Ishikawa (cell line): ENCODE data around the gene MAD1L1.

ENCODE experiments used
- CEBPB ChIP-seq: IDR thresholded peaks from 2 replicates; pipeline ENCODE4 v1.6.1; 2012
- CREB1 ChIP-seq: IDR thresholded peaks from 2 replicates; pipeline ENCODE4 v1.6.1; 2012; ENCODE audit warnings: low read depth
- EGR1 ChIP-seq: IDR thresholded peaks from 2 replicates; pipeline ENCODE4 v1.6.1; 2012
- EP300 ChIP-seq: IDR thresholded peaks from 2 replicates; pipeline ENCODE4 v1.6.1; 2012; ENCODE audit warnings: borderline replicate concordance
- FOXM1 ChIP-seq: IDR thresholded peaks from 2 replicates; pipeline ENCODE4 v1.6.1; 2012; ENCODE audit warnings: low read depth, borderline replicate concordance
- NFIC ChIP-seq: IDR thresholded peaks from 2 replicates; pipeline ENCODE4 v1.6.1; 2012
- RAD21 ChIP-seq: IDR thresholded peaks from 2 replicates; pipeline ENCODE4 v1.6.1; 2012; ENCODE audit warnings: low read depth
- TAF1 ChIP-seq: IDR thresholded peaks from 2 replicates; pipeline ENCODE4 v1.6.1; 2012; ENCODE audit warnings: low read depth, mild to moderate bottlenecking
- TCF12 ChIP-seq: IDR thresholded peaks from 2 replicates; pipeline ENCODE4 v1.6.1; 2012; ENCODE audit warnings: low read depth
- TEAD4 ChIP-seq: IDR thresholded peaks from 2 replicates; pipeline ENCODE4 v1.6.1; 2012
- YY1 ChIP-seq: IDR thresholded peaks from 2 replicates; pipeline ENCODE4 v1.6.1; 2012; ENCODE audit warnings: low read depth
- ZBTB7A ChIP-seq: IDR thresholded peaks from 2 replicates; pipeline ENCODE4 v1.6.1; 2012; ENCODE audit warnings: low read depth
- TF ChIP-seq, protein P1 (sequence below): IDR thresholded peaks from 2 replicates; pipeline ENCODE4 v1.6.1; 2012; ENCODE audit warnings: low read depth, mild to moderate bottlenecking
- TF ChIP-seq, protein P2 (sequence below): IDR thresholded peaks from 2 replicates; pipeline ENCODE4 v1.6.1; 2012
- TF ChIP-seq, protein P3 (sequence below): IDR thresholded peaks from 2 replicates; pipeline ENCODE4 v1.6.1; 2012

The MAD1L1 gene

DNA sequence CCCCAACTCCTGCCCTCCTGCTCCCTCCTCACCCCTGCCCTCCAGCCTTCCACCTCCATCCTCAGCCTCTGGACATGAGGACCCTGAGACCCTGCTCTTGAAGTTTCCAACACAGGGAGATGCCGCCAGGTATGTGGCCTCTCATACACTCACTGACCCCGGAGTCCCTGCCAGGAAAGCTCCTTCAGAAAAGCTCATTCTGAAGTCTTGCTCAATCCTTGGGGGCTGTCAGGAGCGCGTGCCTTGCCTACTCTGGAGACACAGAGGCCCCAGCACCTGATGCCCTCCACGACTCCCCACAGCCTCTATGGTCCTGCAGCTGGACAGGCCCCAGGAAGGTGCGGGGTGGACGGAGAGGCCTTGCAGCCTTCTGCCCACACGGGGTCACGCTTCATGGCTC is 20.3 kb upstream of the MAD1L1 start:
- TF ChIP-seq FOXM1 (no peak), EP300 (no peak), NFIC (no peak), EGR1 (no peak), TEAD4 (no peak), RAD21 (no peak), CEBPB (no peak)
- TF ChIP-seq, protein P1, sequence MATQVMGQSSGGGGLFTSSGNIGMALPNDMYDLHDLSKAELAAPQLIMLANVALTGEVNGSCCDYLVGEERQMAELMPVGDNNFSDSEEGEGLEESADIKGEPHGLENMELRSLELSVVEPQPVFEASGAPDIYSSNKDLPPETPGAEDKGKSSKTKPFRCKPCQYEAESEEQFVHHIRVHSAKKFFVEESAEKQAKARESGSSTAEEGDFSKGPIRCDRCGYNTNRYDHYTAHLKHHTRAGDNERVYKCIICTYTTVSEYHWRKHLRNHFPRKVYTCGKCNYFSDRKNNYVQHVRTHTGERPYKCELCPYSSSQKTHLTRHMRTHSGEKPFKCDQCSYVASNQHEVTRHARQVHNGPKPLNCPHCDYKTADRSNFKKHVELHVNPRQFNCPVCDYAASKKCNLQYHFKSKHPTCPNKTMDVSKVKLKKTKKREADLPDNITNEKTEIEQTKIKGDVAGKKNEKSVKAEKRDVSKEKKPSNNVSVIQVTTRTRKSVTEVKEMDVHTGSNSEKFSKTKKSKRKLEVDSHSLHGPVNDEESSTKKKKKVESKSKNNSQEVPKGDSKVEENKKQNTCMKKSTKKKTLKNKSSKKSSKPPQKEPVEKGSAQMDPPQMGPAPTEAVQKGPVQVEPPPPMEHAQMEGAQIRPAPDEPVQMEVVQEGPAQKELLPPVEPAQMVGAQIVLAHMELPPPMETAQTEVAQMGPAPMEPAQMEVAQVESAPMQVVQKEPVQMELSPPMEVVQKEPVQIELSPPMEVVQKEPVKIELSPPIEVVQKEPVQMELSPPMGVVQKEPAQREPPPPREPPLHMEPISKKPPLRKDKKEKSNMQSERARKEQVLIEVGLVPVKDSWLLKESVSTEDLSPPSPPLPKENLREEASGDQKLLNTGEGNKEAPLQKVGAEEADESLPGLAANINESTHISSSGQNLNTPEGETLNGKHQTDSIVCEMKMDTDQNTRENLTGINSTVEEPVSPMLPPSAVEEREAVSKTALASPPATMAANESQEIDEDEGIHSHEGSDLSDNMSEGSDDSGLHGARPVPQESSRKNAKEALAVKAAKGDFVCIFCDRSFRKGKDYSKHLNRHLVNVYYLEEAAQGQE: no peak

DNA sequence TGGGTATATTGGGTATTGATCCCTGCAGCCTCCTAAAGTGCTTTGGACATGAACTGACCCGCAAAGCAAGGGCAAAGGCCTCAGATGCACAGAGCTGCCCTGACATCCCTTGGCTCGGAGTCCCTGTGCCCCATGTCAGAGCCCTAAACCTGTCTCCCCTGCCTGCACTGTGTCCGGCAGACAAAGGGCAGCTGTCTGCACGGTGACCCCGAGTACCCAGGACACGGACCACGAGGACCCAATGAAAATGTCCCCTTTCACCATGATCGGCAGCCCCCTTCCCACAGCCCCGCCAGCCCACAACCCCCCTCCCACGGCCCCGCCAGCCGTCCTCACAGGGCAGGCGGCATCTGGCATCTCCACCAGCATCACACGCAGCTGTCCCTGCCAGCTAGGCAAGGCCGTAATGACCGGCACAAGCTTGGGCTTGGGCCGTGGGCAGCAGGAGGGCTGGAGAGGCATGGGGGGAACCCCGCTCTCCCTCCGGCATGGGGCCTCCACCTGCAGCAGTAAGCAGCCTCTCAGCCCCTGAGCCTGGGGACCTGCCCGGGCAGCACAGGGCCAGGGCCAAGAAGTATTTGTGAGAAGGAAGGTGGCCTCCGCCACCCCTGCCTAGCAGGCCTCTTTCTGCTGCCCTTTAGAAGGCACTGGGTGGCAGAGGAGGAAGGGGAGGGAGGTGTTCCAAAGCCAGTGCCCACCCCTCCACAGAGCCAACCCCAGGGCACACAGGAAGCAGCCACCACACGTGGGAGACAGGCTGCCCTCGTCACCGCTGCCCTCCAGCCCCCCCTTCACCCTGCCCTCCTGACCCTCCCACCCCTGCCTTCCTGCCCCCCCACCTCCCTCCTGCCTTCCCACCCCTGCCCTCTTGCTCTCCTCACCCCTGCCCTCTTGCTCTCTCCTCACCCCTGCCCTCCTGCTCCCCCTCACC is 19.4 kb upstream of the MAD1L1 start:
- TF ChIP-seq, protein P2, sequence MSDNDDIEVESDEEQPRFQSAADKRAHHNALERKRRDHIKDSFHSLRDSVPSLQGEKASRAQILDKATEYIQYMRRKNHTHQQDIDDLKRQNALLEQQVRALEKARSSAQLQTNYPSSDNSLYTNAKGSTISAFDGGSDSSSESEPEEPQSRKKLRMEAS: no peak
- TF ChIP-seq, protein P1: no peak
- no peak for TF ChIP-seq EP300

DNA sequence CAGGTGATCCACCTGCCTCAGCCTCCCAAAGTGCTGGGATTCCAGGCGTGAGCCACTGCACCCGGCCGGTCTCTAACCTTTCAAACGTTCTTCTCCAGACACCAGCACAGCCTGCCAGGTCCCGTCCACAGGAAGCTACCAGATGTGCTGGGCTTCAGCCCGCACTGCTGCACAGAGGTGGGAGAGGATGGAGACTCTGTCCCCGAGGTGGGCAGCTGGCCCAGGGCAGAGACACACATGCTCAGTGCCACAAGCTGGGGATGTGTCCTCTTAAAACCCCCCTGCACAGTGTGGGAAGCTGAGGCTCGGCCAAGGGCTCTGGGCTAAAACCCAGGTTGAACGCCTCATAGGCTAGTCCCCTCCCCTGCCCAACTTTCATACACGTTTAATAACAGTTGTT is 18.6 kb upstream of the MAD1L1 start:
- TF ChIP-seq TEAD4 (no peak), RAD21 (no peak), NFIC (no peak), TCF12 (no peak), TAF1 (no peak), EP300 (no peak), YY1 (no peak), FOXM1 (no peak), CEBPB (no peak), CREB1 (no peak), EGR1 (no peak), ZBTB7A (no peak)
- TF ChIP-seq, protein P1: no peak
- TF ChIP-seq, protein P2: no peak
- TF ChIP-seq, protein P3, sequence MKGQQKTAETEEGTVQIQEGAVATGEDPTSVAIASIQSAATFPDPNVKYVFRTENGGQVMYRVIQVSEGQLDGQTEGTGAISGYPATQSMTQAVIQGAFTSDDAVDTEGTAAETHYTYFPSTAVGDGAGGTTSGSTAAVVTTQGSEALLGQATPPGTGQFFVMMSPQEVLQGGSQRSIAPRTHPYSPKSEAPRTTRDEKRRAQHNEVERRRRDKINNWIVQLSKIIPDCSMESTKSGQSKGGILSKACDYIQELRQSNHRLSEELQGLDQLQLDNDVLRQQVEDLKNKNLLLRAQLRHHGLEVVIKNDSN: no peak

DNA sequence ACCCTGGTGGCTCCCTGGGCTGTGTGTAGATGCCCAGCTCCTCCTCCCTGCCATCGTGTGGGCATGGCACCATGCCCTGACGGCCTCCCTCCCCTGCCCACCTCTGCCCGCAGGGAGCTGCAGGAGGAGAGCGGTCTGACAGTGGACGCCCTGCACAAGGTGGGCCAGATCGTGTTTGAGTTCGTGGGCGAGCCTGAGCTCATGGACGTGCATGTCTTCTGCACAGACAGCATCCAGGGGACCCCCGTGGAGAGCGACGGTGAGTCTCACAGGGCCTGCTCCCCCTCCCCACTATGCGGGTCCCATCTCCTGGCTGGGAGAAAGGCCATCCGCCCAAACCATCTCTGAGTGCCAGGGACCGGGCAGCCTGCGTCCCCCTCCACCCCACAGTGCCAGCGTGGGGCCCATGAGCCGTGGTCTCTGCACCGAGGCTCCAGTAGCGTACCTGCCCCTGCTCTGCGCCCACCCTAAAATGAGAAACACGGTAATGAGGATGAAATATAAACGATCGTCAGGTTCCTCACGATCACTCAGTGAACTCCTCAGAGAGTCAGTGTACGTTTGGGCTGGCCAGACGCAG is 17.1 kb upstream of the MAD1L1 start:
- TF ChIP-seq EP300 (no peak), TEAD4 (no peak), FOXM1 (no peak), ZBTB7A (no peak), CREB1 (no peak), TAF1 (no peak), CEBPB (no peak), YY1 (no peak), TCF12 (no peak)
- TF ChIP-seq, protein P1: no peak
- TF ChIP-seq, protein P3: no peak
